GM12878 (cell line): ENCODE data around the gene STK11. TPM values are rescaled to one million over a fixed set of nuclear protein-coding genes. Genes with fewer than 3 reads are reported as not detected.

ENCODE experiments used
- ATAC-seq: fragments of 200-7000 bp; cut with Tn5 transposase; 3 replicates; pipeline ENCODE4 v1.9.1; 2020; ENCODE audit warnings: mild to moderate bottlenecking, moderate library complexity
- BruUV-seq: library from RNA; stranded (reverse); fragments of 400-500 nt; replicated peaks from 2 replicates; lab custom pipeline; 2021; lab: Mats Ljungman, UMichigan
- CTCF ChIA-PET: fragments of 300-600 bp; sonication (Branson Sonifier 250); formaldehyde crosslinking; extraction: SDS; loops from one replicate; lab custom pipeline; 2021; ENCODE audit warnings: inconsistent platforms; lab: Yijun Ruan, JAX
- POLR2A ChIA-PET: fragments of 350-600 bp; formaldehyde crosslinking; extraction: SDS; loops from one replicate; lab custom pipeline; 2021; ENCODE audit warnings: inconsistent platforms; lab: Charles Lee
- RAD21 ChIA-PET: fragments of 300-600 bp; sonication (Branson Sonifier 250); formaldehyde crosslinking; loops from one replicate; lab custom pipeline; 2023; ENCODE audit warnings: antibody characterized with exemption; ENCODE audit not compliant: unreplicated experiment; lab: Charles Lee
- SMC1A ChIA-PET: fragments of 300-600 bp; sonication (Branson Sonifier 250); formaldehyde crosslinking; loops from one replicate; lab custom pipeline; 2023; ENCODE audit not compliant: unreplicated experiment, uncharacterized antibody; lab: Charles Lee
- DNase-seq: peaks from one replicate; pipeline ENCODE4 v3.0.0-alpha.2; 2011; ENCODE audit warnings: low read depth, low spot score
- FAIRE-seq: peaks from 3 replicates; lab custom pipeline; 2011; peaks lifted over from hg19 to GRCh38; lab: Jason Lieb, UNC
- H2AFZ ChIP-seq: 2 replicates; pipeline ENCODE4 v1.6.0; 2011; ENCODE audit warnings: low read depth, low read length, control low read depth; ENCODE audit not compliant: control insufficient read depth
- H3K27ac ChIP-seq: 2 replicates; pipeline ENCODE4 v1.5.1; 2011; ENCODE audit warnings: control low read depth; ENCODE audit not compliant: control insufficient read depth, insufficient read depth
- H3K27me3 ChIP-seq, 2 experiments: replicated peaks in 1 of 2; 2 replicates each; pipeline versions ENCODE4 v1.6.0 to v1.6.1; 2011; ENCODE audit warnings: low read length in 1 of 2; ENCODE audit not compliant: control insufficient read depth in 2 of 2, insufficient read depth in 2 of 2
- H3K36me3 ChIP-seq, 2 experiments: 2 replicates each; pipeline ENCODE4 v1.5.1; 2011; ENCODE audit warnings: low read length in 1 of 2; ENCODE audit not compliant: control insufficient read depth in 2 of 2, insufficient read depth in 2 of 2
- H3K4me1 ChIP-seq: 2 replicates; pipeline ENCODE4 v1.6.1; 2011; ENCODE audit warnings: mild to moderate bottlenecking, low read length, moderate library complexity, mixed read lengths; ENCODE audit not compliant: control insufficient read depth, insufficient read depth
- H3K4me2 ChIP-seq: 2 replicates; pipeline ENCODE4 v1.6.0; 2011; ENCODE audit warnings: control low read depth; ENCODE audit not compliant: control insufficient read depth, insufficient read depth
- H3K4me3 ChIP-seq: fragments of 200-600 bp; sonication (generic); 2 replicates; pipeline ENCODE4 v1.5.1; 2016
- H3K79me2 ChIP-seq: 2 replicates; pipeline ENCODE4 v1.6.0; 2011; ENCODE audit warnings: low read length; ENCODE audit not compliant: control insufficient read depth, insufficient read depth
- H3K9ac ChIP-seq: 2 replicates; pipeline ENCODE4 v1.8.0; 2011; ENCODE audit warnings: low read length, control low read depth, mixed read lengths; ENCODE audit not compliant: control insufficient read depth, insufficient read depth
- H3K9me3 ChIP-seq: replicated peaks from 3 replicates; pipeline ENCODE4 v1.5.1; 2011; ENCODE audit warnings: mild to moderate bottlenecking, low read length; ENCODE audit not compliant: control insufficient read depth, insufficient read depth
- H4K20me1 ChIP-seq: 2 replicates; pipeline ENCODE4 v1.6.0; 2011; ENCODE audit not compliant: control insufficient read depth, insufficient read depth
- ASH2L ChIP-seq: fragments of 300-600, 200-600 bp; sonication (generic); IDR thresholded peaks from 2 replicates; pipeline ENCODE4 v1.6.1; 2017; ENCODE audit warnings: low read depth, mild to moderate bottlenecking, borderline replicate concordance
- ATF7 ChIP-seq: fragments of 450-650 bp; IDR thresholded peaks from 2 replicates; pipeline ENCODE4 v1.6.1; 2016; ENCODE audit warnings: low read depth, mild to moderate bottlenecking
- ELK1 ChIP-seq: IDR thresholded peaks from 2 replicates; pipeline ENCODE4 v1.6.1; 2012; ENCODE audit warnings: low read depth, low read length, improper control_type of control experiment
- FOS ChIP-seq: IDR thresholded peaks from 3 replicates; pipeline ENCODE4 v1.6.1; 2011; ENCODE audit warnings: borderline replicate concordance; ENCODE audit not compliant: insufficient read length; ENCODE audit errors: extremely low read depth
- MEF2A ChIP-seq: IDR thresholded peaks from 2 replicates; pipeline ENCODE4 v1.6.1; 2011; ENCODE audit warnings: low read depth, mild to moderate bottlenecking, low read length, moderate library complexity; ENCODE audit not compliant: insufficient read depth
- MLLT1 ChIP-seq: fragments of 450-650 bp; IDR thresholded peaks from 2 replicates; pipeline ENCODE4 v1.6.1; 2016; ENCODE audit warnings: mild to moderate bottlenecking
- NKRF ChIP-seq: fragments of 450-650 bp; conservative IDR thresholded peaks from 2 replicates; pipeline ENCODE4 v1.6.1; 2017; ENCODE audit warnings: mild to moderate bottlenecking, moderate library complexity
- NRF1 ChIP-seq: conservative IDR thresholded peaks from 2 replicates; pipeline ENCODE4 v1.6.1; 2011; ENCODE audit warnings: mild to moderate bottlenecking, low read depth, low read length, improper control_type of control experiment
- PAX5 ChIP-seq: IDR thresholded peaks from 2 replicates; pipeline ENCODE4 v1.6.1; 2011; ENCODE audit warnings: low read depth, low read length, borderline replicate concordance
- POLR2A ChIP-seq: IDR thresholded peaks from 2 replicates; pipeline ENCODE4 v1.6.1; 2011; ENCODE audit warnings: low read depth, mild to moderate bottlenecking, low read length
- POLR2AphosphoS5 ChIP-seq: IDR thresholded peaks from 2 replicates; pipeline ENCODE4 v1.6.1; 2011; ENCODE audit warnings: mild to moderate bottlenecking, low read length, inconsistent platforms
- POU2F2 ChIP-seq: IDR thresholded peaks from 3 replicates; pipeline ENCODE4 v1.6.1; 2011; ENCODE audit warnings: low read depth, mild to moderate bottlenecking, low read length, borderline replicate concordance
- SMAD5 ChIP-seq: IDR thresholded peaks from 2 replicates; pipeline ENCODE4 v1.6.1; 2016; ENCODE audit warnings: antibody characterized with exemption, low read depth
- ZZZ3 ChIP-seq: IDR thresholded peaks from 2 replicates; pipeline ENCODE4 v1.6.1; 2011; ENCODE audit warnings: low read depth; ENCODE audit not compliant: control insufficient read depth, insufficient read length
- WGBS: methylation state at CpG from one replicate; pipeline ENCODE4 v1.1.6; 2016; ENCODE audit warnings: low lambda C conversion rate; ENCODE audit not compliant: insufficient replicate concordance, insufficient coverage; ENCODE audit errors: missing lambda C conversion rate; 5-methylcytosine and 5-hydroxymethylcytosine counted together
- in situ Hi-C: fragments of 300-500 bp; cut with MboI; formaldehyde crosslinking; loops from 9 replicates; pipeline ENCODE4 v1.14.3; 2018; ENCODE audit warnings: mixed read lengths
- intact Hi-C: fragments of 100-400 bp; cut with micrococcal nuclease; formaldehyde crosslinking; loops from one replicate; pipeline ENCODE4 v1.14.2; 2022; ENCODE audit not compliant: unreplicated experiment
- polyA plus RNA-seq, 11 experiments: library from polyadenylated mRNA; depleted of rRNA in 4 of 11; unstranded in 6 of 11; stranded (reverse) in 5 of 11; fragments of >200 nt; fragmentation: Nextera tagmentation in 4 of 11; fragmentation: Illumina TruSeq in 1 of 11; extraction: Ambion mirVana in 4 of 11; extraction: Trizol in 1 of 11; gene quantifications; 1 replicate in 1 of 11; 2 replicates in 10 of 11; pipeline versions ENCODE4 v1.2.1 to v1.2.3, GENCODE V29; 2011 to 2016; ENCODE audit warnings: inconsistent platforms in 2 of 11, missing spikeins in 2 of 11, low read depth in 1 of 11
- total RNA-seq, 4 experiments: library from RNA; depleted of rRNA in 3 of 4; stranded (reverse); fragments of >200 nt in 3 of 4; fragmentation: Illumina TruSeq in 1 of 4; extraction: Trizol in 1 of 4; gene quantifications; 2 replicates each; pipeline versions ENCODE4 v1.2.1 to v1.2.3, GENCODE V29; 2013 to 2021
- TF ChIP-seq, protein P1 (sequence below): IDR thresholded peaks from 2 replicates; pipeline ENCODE4 v1.6.1; 2012; ENCODE audit warnings: low read depth, low read length, improper control_type of control experiment

The STK11 gene
- total and polyA plus RNA-seq, 10 of the 15 experiments (the other 5 are each of a cell fraction or from before 2014, with no cell fraction given) = 0.33 to 71.0 (median 23.8) TPM

DNA sequence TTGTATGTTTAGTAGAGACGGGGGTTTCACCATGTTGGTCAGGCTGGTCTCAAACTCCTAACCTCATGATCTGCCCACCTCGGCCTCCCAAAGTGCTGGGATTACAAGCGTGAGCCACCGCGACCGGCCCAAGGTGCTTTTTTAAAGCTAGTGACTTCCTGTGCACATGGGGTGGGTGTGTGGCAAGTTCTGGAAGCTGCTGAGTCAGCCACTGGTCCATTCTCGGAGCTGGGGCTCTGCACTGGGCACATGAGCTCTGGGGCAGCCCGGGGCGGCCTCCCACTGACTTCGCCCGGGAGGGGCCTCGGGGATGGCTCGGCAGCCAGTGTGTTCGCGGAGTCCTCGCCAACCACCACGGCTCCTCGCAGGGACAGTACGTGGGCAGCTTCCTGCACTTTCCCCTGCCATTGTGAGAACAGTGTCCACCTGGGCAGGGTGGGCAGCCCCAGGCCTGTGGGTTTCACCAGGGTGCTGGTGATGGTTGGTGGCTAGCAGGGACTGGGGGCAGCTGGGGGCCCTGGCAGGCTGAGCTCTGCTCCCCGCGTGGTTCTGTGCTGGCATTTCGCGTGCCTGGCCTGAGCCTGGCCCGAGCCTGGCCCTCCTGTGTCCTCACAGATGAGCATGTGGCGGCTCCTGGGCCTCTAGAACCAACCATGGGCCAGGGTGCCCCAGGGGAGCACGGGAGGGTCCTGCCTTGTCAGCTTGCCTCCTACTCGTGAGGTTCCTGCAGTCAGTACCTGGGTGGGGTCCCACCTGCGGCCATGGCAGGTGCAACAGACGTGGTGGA, 20.1 kb downstream of the STK11 start:
- ChIA-PET RAD21 (no interaction called here), CTCF (interaction anchor here (0.6 to 1.7 kb wide), 2 partner anchors 112 to 224 kb away, joined by 4 to 7 read pairs; no protein-coding TSS in a partner anchor), SMC1A (no interaction called here), POLR2A (no interaction called here)
- no peaks in the 10 kb centered on the region for H3K4me1 ChIP-seq
- no peak overlapping the region for H3K27ac ChIP-seq
- WGBS = 80% methylated on average over 29 of the region's 29 CpGs
- no peaks in the 10 kb centered on the region for H4K20me1 ChIP-seq
- H3K36me3 ChIP-seq = peaks cover 3 to 17% of the 10 kb centered on the region in 2 experiments; a peak in 3 of 4 replicates
- in situ Hi-C loops (no loop called here), intact Hi-C loops (no loop called here)
- no peaks in the 10 kb centered on the region for H3K79me2 ChIP-seq
- FAIRE-seq = no peak
- no peaks in the 10 kb centered on the region for H3K9me3 ChIP-seq
- H3K27me3 ChIP-seq = no peaks in the 10 kb centered on the region
- no peak overlapping the region for H2AFZ ChIP-seq
- H3K9ac ChIP-seq = no peak overlapping the region
- H3K4me2 ChIP-seq = no peak overlapping the region
- no peak overlapping the region for H3K4me3 ChIP-seq
- BruUV-seq = no TSS peak
- DNase-seq = no peak
- ATAC-seq = no peak
- no peak for TF ChIP-seq ELK1
- no peak for TF ChIP-seq ATF7
- no peak for TF ChIP-seq MEF2A
- no peak for TF ChIP-seq POLR2A
- no peak for TF ChIP-seq PAX5
- no peak for TF ChIP-seq POLR2AphosphoS5
- no peak for TF ChIP-seq FOS
- TF ChIP-seq, protein P1, sequence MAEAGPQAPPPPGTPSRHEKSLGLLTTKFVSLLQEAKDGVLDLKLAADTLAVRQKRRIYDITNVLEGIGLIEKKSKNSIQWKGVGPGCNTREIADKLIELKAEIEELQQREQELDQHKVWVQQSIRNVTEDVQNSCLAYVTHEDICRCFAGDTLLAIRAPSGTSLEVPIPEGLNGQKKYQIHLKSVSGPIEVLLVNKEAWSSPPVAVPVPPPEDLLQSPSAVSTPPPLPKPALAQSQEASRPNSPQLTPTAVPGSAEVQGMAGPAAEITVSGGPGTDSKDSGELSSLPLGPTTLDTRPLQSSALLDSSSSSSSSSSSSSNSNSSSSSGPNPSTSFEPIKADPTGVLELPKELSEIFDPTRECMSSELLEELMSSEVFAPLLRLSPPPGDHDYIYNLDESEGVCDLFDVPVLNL = no peak
- TF ChIP-seq ASH2L = no peak
- no peak for TF ChIP-seq ZZZ3
- TF ChIP-seq NKRF = no peak
- TF ChIP-seq MLLT1 = no peak
- TF ChIP-seq POU2F2 = no peak
- TF ChIP-seq SMAD5 = no peak
- no peak for TF ChIP-seq NRF1
